Stomach (tissue), 9 donors: ENCODE measurements around the gene PPP2R2B. TPM values are rescaled to one million over a fixed set of nuclear protein-coding genes. Genes with fewer than 3 reads are reported as not detected.

ENCODE experiments used
- DNase-seq, 2 donors: peaks; one replicate each; pipeline versions ENCODE4 v3.0.0 to v3.0.0-alpha.2; 2013 to 2019
- H3K27ac ChIP-seq, 5 donors: fragments of 200-600 bp in 4 of 5; sonication (generic) in 4 of 5; one replicate each; pipeline ENCODE4 v1.5.1; 2013 to 2019; ENCODE audit warnings: mild to moderate bottlenecking in 1 of 5, moderate library complexity in 1 of 5
- H3K27me3 ChIP-seq, 3 donors: fragments of 200-600 bp; sonication (generic); one replicate each; pipeline ENCODE4 v1.5.1; 2017 to 2019; ENCODE audit warnings: mixed run types in 1 of 3
- H3K36me3 ChIP-seq, 4 donors: fragments of 200-600 bp; sonication (generic); 1 replicate in 3 of 4; 2 replicates in 1 of 4; pipeline ENCODE4 v1.5.1; 2016 to 2019
- H3K4me1 ChIP-seq, 4 donors: fragments of 200-600 bp; sonication (generic); one replicate each; pipeline ENCODE4 v1.5.1; 2016 to 2019
- H3K4me3 ChIP-seq, 4 donors: fragments of 200-600 bp; sonication (generic) in 3 of 4; one replicate each; pipeline ENCODE4 v1.5.1; 2016 to 2019; ENCODE audit warnings: mild to moderate bottlenecking in 1 of 4
- H3K9me3 ChIP-seq, 4 donors: fragments of 200-600 bp; sonication (generic); one replicate each; pipeline ENCODE4 v1.5.1; 2016 to 2019
- CTCF ChIP-seq, 7 experiments: fragments of 450-650 bp in 4 of 7; fragments of 200-600 bp in 3 of 7; sonication (generic) in 3 of 7; IDR thresholded peaks; one replicate each; pipeline ENCODE4 v1.5.1; 2016 to 2019; ENCODE audit warnings: antibody characterized with exemption in 7 of 7, control low read depth in 2 of 7, mild to moderate bottlenecking in 1 of 7
- EP300 ChIP-seq: sonication (generic); formaldehyde crosslinking; IDR thresholded peaks from one replicate; pipeline ENCODE4 v1.6.1; 2017; ENCODE audit warnings: antibody characterized with exemption
- POLR2A ChIP-seq, 4 donors: fragments of 450-650 bp; IDR thresholded peaks; one replicate each; pipeline ENCODE4 v1.6.1; 2016; ENCODE audit warnings: antibody characterized with exemption in 4 of 4, control low read depth in 2 of 4, mild to moderate bottlenecking in 1 of 4, moderate library complexity in 1 of 4
- POLR2AphosphoS5 ChIP-seq, 3 donors: sonication (generic); formaldehyde crosslinking; IDR thresholded peaks; one replicate each; pipeline ENCODE4 v1.6.1; 2016; ENCODE audit warnings: antibody characterized with exemption in 3 of 3
- WGBS, 5 donors: extraction: QIAGEN DNeasy Blood & Tissue Kit in 3 of 5; methylation state at CpG; one replicate each; pipeline versions ENCODE4 v1.1.5 to v1.1.7; 2013 to 2018; 5-methylcytosine and 5-hydroxymethylcytosine counted together
- intact Hi-C: fragments of 100-400 bp; cut with DNase I; formaldehyde crosslinking; loops from one replicate; pipeline ENCODE4 v1.15.1; 2023; ENCODE audit warnings: low total_unique reads
- polyA plus RNA-seq, 3 donors: library from polyadenylated mRNA; stranded (reverse); fragments of 200-250 nt; gene quantifications; one replicate each; pipeline ENCODE4 v1.2.3, GENCODE V29; 2013
- total RNA-seq, 5 donors: library from RNA; depleted of rRNA; stranded (reverse); fragments of >200 nt; gene quantifications; one replicate each; pipeline versions ENCODE4 v1.1.0 to v1.2.3, GENCODE V29; 2014 to 2016
- donor health status: healthy with polysubstance abuse.
- donor health status: Bipolar disorder and iron deficiency.
- donor health status: healthy.

PPP2R2B gene
- total and polyA plus RNA-seq, 8 donors: under 0.01 to 4.6 (median 0.75) TPM; not detected in 1

DNA sequence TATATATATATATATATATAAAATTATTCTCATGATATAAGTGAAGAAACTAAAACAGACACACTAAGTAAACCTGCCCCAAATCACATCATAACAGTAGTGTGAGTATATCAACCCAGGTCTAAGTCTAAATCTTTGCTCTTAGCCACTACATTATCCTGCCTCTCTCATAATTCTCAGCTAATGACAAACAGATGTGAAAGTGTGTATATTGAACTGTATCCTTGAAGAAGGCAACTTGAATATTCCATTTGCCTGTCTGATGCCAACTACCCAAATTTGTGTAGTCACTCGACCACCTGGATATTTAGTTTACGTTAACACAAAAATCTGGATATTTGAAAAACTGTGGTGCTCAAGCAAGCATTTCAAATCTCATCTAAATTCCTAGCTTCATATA, 97.4 kb downstream of the PPP2R2B start:
- TF ChIP-seq EP300 (no peak), POLR2A (IDR thresholded peaks at IDR 0.05) (no peak), CTCF (IDR thresholded peaks at IDR 0.05) (no peak), POLR2AphosphoS5 (IDR thresholded peaks at IDR 0.05) (no peak)
- Histone ChIP-seq H3K36me3 (no peaks in the 10 kb centered on the region), H3K27ac (no peak overlapping the region), H3K4me1 (no peaks in the 10 kb centered on the region), H3K4me3 (no peak overlapping the region), H3K27me3 (no peaks in the 10 kb centered on the region), H3K9me3 (no peaks in the 10 kb centered on the region)
- WGBS, 5 donors: 49 to 93% (median 87%) methylated on average over 2 of the region's 2 CpGs
- intact Hi-C loops: no loop called here
- no peak for DNase-seq

DNA sequence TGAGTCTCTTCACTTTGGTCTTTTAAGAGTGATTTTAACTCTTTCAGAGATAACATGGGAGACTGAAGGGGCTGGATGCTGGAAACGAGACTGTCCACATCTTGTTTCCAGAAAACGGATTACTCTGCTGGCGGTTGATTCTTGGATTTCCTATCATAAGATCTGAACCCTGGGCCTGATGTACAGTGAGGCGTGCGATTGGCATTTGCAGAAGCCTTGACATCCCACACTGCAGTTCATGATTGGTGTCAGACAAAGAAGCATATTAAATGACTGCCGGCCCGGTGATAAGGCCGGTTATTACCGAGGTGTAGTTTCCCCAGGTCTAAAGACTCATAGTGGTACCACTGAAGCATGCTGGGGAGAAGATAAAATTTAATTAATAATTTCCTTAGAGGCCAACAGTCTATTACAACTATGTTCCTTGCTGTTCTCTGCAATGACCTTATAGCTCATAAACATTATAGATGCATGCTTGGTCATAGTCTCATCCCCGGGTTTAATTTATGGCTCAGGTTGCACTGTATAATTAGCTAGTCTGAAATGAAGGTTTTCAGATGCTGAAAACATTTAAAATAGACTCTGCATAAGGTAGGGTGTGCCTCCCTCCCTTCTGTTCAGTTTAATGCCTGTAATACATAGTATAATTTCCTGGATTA, 99.2 kb downstream of the PPP2R2B start:
- Histone ChIP-seq H3K27me3 (no peaks in the 10 kb centered on the region), H3K4me1 (no peaks in the 10 kb centered on the region), H3K27ac (no peak overlapping the region), H3K9me3 (no peaks in the 10 kb centered on the region), H3K4me3 (no peak overlapping the region), H3K36me3 (no peaks in the 10 kb centered on the region)
- DNase-seq: no peak
- 80 to 89% (median 84%) methylated on average over 10 of the region's 10 CpGs for WGBS, 5 donors
- intact Hi-C loops: no loop called here
- TF ChIP-seq POLR2A (IDR thresholded peaks at IDR 0.05): no peak
- TF ChIP-seq POLR2AphosphoS5 (IDR thresholded peaks at IDR 0.05): no peak
- no peak for TF ChIP-seq CTCF (IDR thresholded peaks at IDR 0.05)
- no peak for TF ChIP-seq EP300

DNA sequence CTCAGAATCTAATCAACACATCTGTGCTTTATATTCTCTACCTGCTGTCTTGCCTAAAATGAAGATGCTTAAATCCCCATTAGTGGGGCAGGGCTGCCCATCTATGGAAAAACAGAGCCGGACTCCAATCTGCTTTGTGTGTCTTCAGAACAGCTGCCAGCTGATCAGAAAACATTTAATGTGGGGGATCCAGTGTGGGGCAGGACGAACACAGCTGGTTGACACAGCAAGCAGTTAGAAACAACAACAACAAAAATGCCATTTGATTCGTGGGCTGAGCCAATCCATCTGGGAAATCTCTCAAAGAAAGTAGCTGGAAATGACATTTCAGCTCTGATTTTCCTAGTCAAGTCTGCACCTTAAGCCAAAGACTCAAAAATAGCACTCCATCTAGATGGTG, 99.8 kb downstream of the PPP2R2B start:
- no peak for DNase-seq
- Histone ChIP-seq H3K36me3 (no peaks in the 10 kb centered on the region), H3K9me3 (no peaks in the 10 kb centered on the region), H3K27ac (no peak overlapping the region), H3K4me1 (no peaks in the 10 kb centered on the region), H3K4me3 (no peak overlapping the region), H3K27me3 (no peaks in the 10 kb centered on the region)
- WGBS, 5 donors: 37 to 49% (median 43%) methylated on average over 3 of the region's 3 CpGs
- no peak for TF ChIP-seq EP300
- TF ChIP-seq POLR2AphosphoS5 (IDR thresholded peaks at IDR 0.05): no peak
- no peak for TF ChIP-seq CTCF (IDR thresholded peaks at IDR 0.05)
- TF ChIP-seq POLR2A (IDR thresholded peaks at IDR 0.05): no peak
- intact Hi-C loops: no loop called here

- DNase-seq: no peak
- Histone ChIP-seq H3K36me3 (no peaks in the 10 kb centered on the region), H3K9me3 (no peaks in the 10 kb centered on the region), H3K27ac (no peak overlapping the region), H3K4me3 (no peak overlapping the region), H3K4me1 (no peaks in the 10 kb centered on the region), H3K27me3 (no peaks in the 10 kb centered on the region)
- TF ChIP-seq POLR2AphosphoS5 (IDR thresholded peaks at IDR 0.05): no peak
- intact Hi-C loops: no loop called here
Measured at GRCh38 chr5:146778261-146778660, 100.3 kb downstream of the PPP2R2B start.

GRCh38 chr5:146772881-146773466, 105.6 kb downstream of the PPP2R2B start:
- H3K4me3 ChIP-seq: no peak overlapping the region
- DNase-seq: no peak
- no peak overlapping the region for H3K27ac ChIP-seq
- no peak for TF ChIP-seq CTCF (IDR thresholded peaks at IDR 0.05)
- TF ChIP-seq EP300: no peak
- TF ChIP-seq POLR2AphosphoS5 (IDR thresholded peaks at IDR 0.05): no peak
- no peak for TF ChIP-seq POLR2A (IDR thresholded peaks at IDR 0.05)
- intact Hi-C loops: no loop called here
- no peaks in the 10 kb centered on the region for H3K27me3 ChIP-seq
- whole genome bisulfite sequencing, 5 donors: 46 to 67% (median 59%) methylated on average over 3 of the region's 3 CpGs
- H3K9me3 ChIP-seq: no peaks in the 10 kb centered on the region
- no peaks in the 10 kb centered on the region for H3K4me1 ChIP-seq
- no peaks in the 10 kb centered on the region for H3K36me3 ChIP-seq
